ENCODE results near the gene TLE3.
A peak's percentile ranks its signal among the peaks of the same experiment; 100 is the strongest.

Gene TLE3

DNA sequence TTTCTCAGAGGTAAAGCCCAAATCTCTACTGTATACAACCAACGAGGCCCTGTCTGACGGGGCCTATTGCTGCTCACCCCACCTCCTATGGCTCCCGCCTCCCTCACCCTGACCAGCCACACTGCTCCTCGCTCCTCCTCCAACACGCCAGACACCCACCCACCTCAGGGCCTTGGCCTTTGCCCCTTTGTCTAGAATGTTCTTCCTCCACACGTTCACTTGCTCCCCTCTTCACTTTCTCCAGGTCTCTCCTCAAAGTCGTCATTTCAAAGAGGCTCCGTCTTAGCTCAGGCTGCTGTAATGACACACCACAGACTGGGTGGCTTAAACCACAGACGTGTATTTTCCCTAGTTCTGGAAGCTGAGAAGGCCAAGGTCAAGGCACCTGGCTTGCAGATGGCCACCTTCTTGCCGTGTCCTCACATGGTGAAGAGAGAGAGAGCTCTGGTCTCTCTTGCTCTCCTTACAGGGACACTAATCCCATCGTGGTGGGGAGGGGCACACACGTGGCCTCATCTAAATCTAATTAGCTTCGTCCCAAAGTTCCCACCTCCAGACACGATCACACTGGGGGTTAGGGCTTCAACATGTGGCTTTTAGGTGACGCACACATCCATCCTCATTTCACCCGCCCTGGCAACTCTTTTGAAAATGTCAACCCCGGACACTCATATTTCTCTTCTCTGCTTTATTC is 98.2 kb downstream of the TLE3 start:
- no peak for DNase-seq

DNA sequence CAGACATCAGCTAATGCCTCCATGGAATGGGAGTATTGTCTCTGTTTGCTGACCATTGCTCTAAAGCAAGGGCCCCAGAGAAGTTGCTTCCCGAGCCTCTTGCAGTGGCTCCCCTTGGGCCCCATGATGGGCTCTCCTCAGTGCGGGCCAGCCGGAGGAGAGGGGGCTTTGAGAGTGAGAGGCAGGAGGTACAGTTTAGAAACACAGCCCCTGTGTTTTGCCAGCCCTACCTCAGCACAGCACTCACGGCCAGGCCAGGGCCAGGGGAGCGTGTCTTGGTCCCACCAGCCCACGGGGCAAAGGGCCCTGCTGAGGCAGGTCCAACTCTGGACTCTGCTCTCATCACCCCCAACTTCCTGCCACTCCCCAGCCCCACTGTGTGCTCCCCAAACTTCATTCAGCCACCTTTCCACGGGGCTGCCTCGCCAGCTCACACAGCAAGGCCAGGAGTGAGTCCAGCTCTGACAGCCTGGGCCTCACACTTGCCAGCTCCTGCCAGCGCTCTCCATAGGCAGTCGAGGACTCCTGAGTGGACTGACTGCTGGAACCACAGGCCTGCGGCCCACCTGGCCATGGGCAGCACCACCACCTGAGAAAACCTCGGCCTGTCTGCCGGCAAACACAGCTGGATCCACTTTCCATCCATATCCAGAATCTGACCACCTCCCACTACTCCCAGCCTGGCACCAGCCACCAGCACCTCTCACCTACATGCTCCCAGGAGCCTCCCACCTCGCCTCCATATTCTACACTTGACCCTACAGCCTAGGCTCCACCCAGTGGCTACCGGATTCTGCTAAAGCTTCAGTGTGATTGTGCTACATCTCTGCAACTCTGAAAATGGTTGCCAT is 99.0 kb downstream of the TLE3 start:
- DNase-seq: no peak

DNA sequence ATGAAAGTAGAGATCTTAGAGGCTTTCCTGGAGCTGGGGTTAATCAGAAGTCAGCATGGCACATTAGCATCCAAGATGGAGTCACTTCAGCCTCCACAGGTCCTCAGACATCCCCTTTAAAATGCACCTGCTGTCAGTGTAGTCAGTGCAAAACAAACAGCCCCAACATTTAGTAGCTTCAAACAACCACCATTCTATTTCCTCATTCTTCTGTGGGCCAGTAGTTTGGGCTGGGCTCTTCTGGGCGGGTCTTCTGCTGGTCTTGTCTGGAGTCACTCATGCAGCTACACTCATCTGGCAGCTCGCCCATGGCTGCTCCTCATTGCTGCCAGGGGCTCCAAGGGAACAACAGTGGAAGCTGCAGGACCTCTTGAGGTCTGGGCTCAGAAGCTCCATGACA is 99.9 kb downstream of the TLE3 start:
- peak; percentile 21 for DNase-seq
